ENCODE data around the gene VAT1L. TPM values are rescaled to one million over a fixed set of nuclear protein-coding genes. Genes with fewer than 3 reads are reported as not detected.

VAT1L gene
- total RNA-seq, 2 experiments from 2014 or later = not detected

- CTCF ChIA-PET = no interaction called here
- Mint-ChIP-seq H3K9me3 (no peaks in the 10 kb centered on the region), H3K36me3 (ENCODE audit: low read depth) (no peaks in the 10 kb centered on the region), H3K27me3 (peaks cover 4% of the 10 kb centered on the region), H3K27ac (no peak overlapping the region), H3K4me1 (ENCODE audit: low read depth) (no peaks in the 10 kb centered on the region), H3K4me3 (no peak overlapping the region)
- TF ChIP-seq CTCF (IDR thresholded peaks at IDR 0.05) = no peak
- ATAC-seq (no peak), DNase-seq (no peak)
- intact Hi-C loops (cut with micrococcal nuclease) = no loop called here
- POLR2A ChIA-PET = no interaction called here
Observed at GRCh38 chr16:77977339-77977738, 189.0 kb downstream of the VAT1L start.

- Mint-ChIP-seq H3K4me1 (ENCODE audit: low read depth) (no peaks in the 10 kb centered on the region), H3K27ac (no peak overlapping the region), H3K36me3 (ENCODE audit: low read depth) (no peaks in the 10 kb centered on the region), H3K9me3 (no peaks in the 10 kb centered on the region), H3K27me3 (peaks cover 1% of the 10 kb centered on the region), H3K4me3 (no peak overlapping the region)
- ChIA-PET POLR2A (no interaction called here), CTCF (no interaction called here)
- ATAC-seq = no peak
- intact Hi-C loops (cut with micrococcal nuclease) = no loop called here
- no peak for TF ChIP-seq CTCF (IDR thresholded peaks at IDR 0.05)
- DNase-seq = no peak
Observed at GRCh38 chr16:77985111-77985510, 196.7 kb downstream of the VAT1L start.

- no peaks in the 10 kb centered on the region for H3K4me1 Mint-ChIP-seq (ENCODE audit: low read depth)
- H3K9me3 Mint-ChIP-seq = no peaks in the 10 kb centered on the region
- ChIA-PET POLR2A (no interaction called here), CTCF (interaction anchor here (3.1 kb wide), 1 partner anchor 17 kb away, joined by 10 read pairs; no protein-coding TSS in a partner anchor)
- intact Hi-C loops (cut with micrococcal nuclease) = no loop called here
- no peak overlapping the region for H3K4me3 Mint-ChIP-seq
- no peak overlapping the region for H3K27ac Mint-ChIP-seq
- no peak for ATAC-seq
- no peaks in the 10 kb centered on the region for H3K36me3 Mint-ChIP-seq (ENCODE audit: low read depth)
- no peak for TF ChIP-seq CTCF (IDR thresholded peaks at IDR 0.05)
- peaks cover 1% of the 10 kb centered on the region for H3K27me3 Mint-ChIP-seq
- no peak for DNase-seq
Observed at GRCh38 chr16:77986011-77986740, 197.8 kb downstream of the VAT1L start.

GRCh38 chr16:77987810-77988209 lies 199.4 kb downstream of the VAT1L start:
- Mint-ChIP-seq H3K36me3 (ENCODE audit: low read depth) (no peaks in the 10 kb centered on the region), H3K9me3 (no peaks in the 10 kb centered on the region), H3K27me3 (peaks cover 4% of the 10 kb centered on the region), H3K27ac (no peak overlapping the region), H3K4me3 (no peak overlapping the region), H3K4me1 (ENCODE audit: low read depth) (no peaks in the 10 kb centered on the region)
- ChIA-PET CTCF (interaction anchor here (3.1 kb wide), 1 partner anchor 15 kb away, joined by 10 read pairs; no protein-coding TSS in a partner anchor), POLR2A (no interaction called here)
- ATAC-seq = no peak
- no peak for DNase-seq
- TF ChIP-seq CTCF (IDR thresholded peaks at IDR 0.05) = no peak
- intact Hi-C loops (cut with micrococcal nuclease) = no loop called here

- H3K4me3 Mint-ChIP-seq = no peak overlapping the region
- H3K27me3 Mint-ChIP-seq = peaks cover 4% of the 10 kb centered on the region
- intact Hi-C loops (cut with micrococcal nuclease) = no loop called here
- H3K4me1 Mint-ChIP-seq (ENCODE audit: low read depth) = no peaks in the 10 kb centered on the region
- no peak overlapping the region for H3K27ac Mint-ChIP-seq
- CTCF ChIA-PET = interaction anchor here (1.0 kb wide), 1 partner anchor 13 kb away, joined by 5 read pairs; no protein-coding TSS in a partner anchor
- POLR2A ChIA-PET = no interaction called here
- DNase-seq (no peak), ATAC-seq (no peak)
- H3K9me3 Mint-ChIP-seq = no peaks in the 10 kb centered on the region
- no peak for TF ChIP-seq CTCF (IDR thresholded peaks at IDR 0.05)
- no peaks in the 10 kb centered on the region for H3K36me3 Mint-ChIP-seq (ENCODE audit: low read depth)
Observed at GRCh38 chr16:77989846-77990245, 201.5 kb downstream of the VAT1L start.

Measured in activated CD8-positive, alpha-beta T cell treated with anti-CD3 and anti-CD28 coated beads for 36 hours (primary cell).